ENCODE data around the gene LTBP1. TPM values are rescaled to one million over a fixed set of nuclear protein-coding genes. Genes with fewer than 3 reads are reported as not detected.

LTBP1 gene
- total and polyA plus RNA-seq, 2 of the 13 experiments (the other 11 are each of a cell fraction or from before 2014, with no cell fraction given) = 0.12 to 0.22 TPM

DNA sequence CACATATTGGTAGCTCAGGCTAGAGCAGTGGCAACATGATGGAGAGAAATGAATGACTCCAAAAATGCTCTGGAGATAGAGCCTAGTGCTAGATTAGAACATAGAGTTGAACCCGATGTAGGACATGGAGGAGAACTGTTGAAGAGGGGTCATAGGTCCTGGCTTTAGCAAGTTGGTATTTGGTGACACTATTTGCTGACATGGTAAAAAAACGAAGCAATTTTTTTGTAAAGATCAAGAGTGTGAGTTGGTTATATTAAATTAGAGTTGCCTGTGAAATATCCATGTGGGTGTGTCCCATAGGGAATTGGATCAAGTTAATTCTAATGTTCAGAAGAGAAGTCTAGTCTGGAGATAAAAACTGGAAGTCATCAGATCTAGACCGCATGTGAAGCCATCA is 386.7 kb downstream of the LTBP1 start (continued):
- no peak for TF ChIP-seq HMG20A (CRISPR knock-in tag; IDR thresholded peaks at IDR 0.05; ENCODE audit: borderline replicate concordance)
- peak; percentile 96 for TF ChIP-seq MAFF (IDR thresholded peaks at IDR 0.05; ENCODE audit: low read depth, low read length)

DNA sequence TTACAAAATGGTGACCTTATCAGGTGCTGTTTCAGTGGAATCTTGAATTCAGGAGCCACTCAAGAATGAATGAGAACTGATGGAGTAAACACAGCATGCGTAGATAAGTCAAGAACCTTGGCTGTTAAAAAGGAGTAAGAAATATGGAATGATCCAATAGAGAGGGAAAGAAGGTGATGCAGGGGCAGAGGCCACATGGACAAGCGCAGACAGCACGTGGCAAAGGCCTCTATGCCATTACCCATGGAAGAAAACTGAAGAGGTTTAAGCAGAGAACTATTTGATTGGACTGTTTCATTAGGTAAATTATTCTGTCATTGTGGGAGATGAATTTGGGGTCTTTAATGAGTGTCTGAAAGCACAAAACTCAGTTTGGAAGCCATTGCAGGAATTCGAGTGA is 387.3 kb downstream of the LTBP1 start:
- POLR2A ChIA-PET = no interaction called here
- Histone ChIP-seq H3K4me2 (ENCODE audit: low read depth, low read length) (no peak overlapping the region), H2AFZ (ENCODE audit: low read length) (no peak overlapping the region), H3K36me3 (replicated peaks in 1 of 2; ENCODE audit: control insufficient read depth in 1 of 2, insufficient read depth in 2 of 2, low read length in 2 of 2) (no peaks in the 10 kb centered on the region), H4K20me1 (ENCODE audit: insufficient read depth, low read length) (no peaks in the 10 kb centered on the region), H3K4me3 (replicated peaks in 1 of 3; ENCODE audit: insufficient read depth in 1 of 3, low read depth in 2 of 3, low read length in 3 of 3) (no peak overlapping the region), H3K27ac (ENCODE audit: extremely low read length, insufficient read depth, low read length) (no peak overlapping the region), H3K4me1 (ENCODE audit: insufficient read depth, low read length) (no peaks in the 10 kb centered on the region), H3K79me2 (ENCODE audit: insufficient read depth, low read length) (no peaks in the 10 kb centered on the region), H3K9me3 (ENCODE audit: low read length) (no peaks in the 10 kb centered on the region), H3K27me3 (ENCODE audit: control insufficient read depth in 1 of 2, insufficient read depth in 2 of 2, low read length in 2 of 2) (peaks cover 0 to 13% of the 10 kb centered on the region in 2 experiments; a peak in 1 of 5 replicates), H3K9ac (ENCODE audit: insufficient read depth, low read depth, low read length) (no peak overlapping the region)
- WGBS (ENCODE audit: low lambda C conversion rate) = 3% methylated on average over 4 of the region's 4 CpGs
- intact Hi-C loops (cut with micrococcal nuclease; ENCODE audit: unreplicated experiment) (no loop called here), in situ Hi-C loops (cut with HindIII; ENCODE audit: extremely low pct_ligation_motif_present, low pct_unique_long_range_greater_than_20kb) (no loop called here)
- CTCF ChIA-PET (ENCODE audit: low intra/inter-chr PET ratio, low total read pairs) = no interaction called here
- no TSS peak for BruUV-seq (replicated peaks)
- ATAC-seq (no peak), DNase-seq (ENCODE audit: low spot score) (no peak), FAIRE-seq (no peak)
- TF ChIP-seq KLF12 (CRISPR knock-in tag; IDR thresholded peaks at IDR 0.05; ENCODE audit: borderline replicate concordance) = no peak
- TF ChIP-seq, protein P1, sequence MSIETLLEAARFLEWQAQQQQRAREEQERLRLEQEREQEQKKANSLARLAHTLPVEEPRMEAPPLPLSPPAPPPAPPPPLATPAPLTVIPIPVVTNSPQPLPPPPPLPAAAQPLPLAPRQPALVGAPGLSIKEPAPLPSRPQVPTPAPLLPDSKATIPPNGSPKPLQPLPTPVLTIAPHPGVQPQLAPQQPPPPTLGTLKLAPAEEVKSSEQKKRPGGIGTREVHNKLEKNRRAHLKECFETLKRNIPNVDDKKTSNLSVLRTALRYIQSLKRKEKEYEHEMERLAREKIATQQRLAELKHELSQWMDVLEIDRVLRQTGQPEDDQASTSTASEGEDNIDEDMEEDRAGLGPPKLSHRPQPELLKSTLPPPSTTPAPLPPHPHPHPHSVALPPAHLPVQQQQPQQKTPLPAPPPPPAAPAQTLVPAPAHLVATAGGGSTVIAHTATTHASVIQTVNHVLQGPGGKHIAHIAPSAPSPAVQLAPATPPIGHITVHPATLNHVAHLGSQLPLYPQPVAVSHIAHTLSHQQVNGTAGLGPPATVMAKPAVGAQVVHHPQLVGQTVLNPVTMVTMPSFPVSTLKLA (IDR thresholded peaks at IDR 0.05) = peak; percentile 99

DNA sequence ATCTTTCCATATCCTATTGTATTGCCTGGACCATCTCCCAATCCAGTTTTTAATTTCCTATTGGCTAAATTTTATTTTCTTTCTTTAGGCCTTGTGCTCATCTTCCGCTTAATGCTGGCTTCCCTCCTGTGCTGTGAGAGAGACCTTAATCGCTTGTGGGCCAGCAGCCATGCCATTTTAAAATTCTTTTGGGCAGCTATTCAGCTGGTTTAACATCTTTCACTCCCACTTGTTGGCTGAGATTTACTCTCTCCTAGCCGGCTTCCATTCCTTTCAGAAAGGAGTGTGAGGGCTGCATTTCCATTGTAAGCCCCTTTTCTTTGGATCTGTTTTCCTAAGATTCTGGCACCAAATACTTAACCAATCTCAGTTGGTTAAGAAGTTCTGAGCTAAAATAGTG is 388.8 kb downstream of the LTBP1 start:
- Histone ChIP-seq H3K27ac (ENCODE audit: extremely low read length, insufficient read depth, low read length) (no peak overlapping the region), H3K27me3 (ENCODE audit: control insufficient read depth in 1 of 2, insufficient read depth in 2 of 2, low read length in 2 of 2) (peaks cover 0 to 13% of the 10 kb centered on the region in 2 experiments; a peak in 1 of 5 replicates), H3K4me3 (replicated peaks in 1 of 3; ENCODE audit: insufficient read depth in 1 of 3, low read depth in 2 of 3, low read length in 3 of 3) (no peak overlapping the region), H3K36me3 (replicated peaks in 1 of 2; ENCODE audit: control insufficient read depth in 1 of 2, insufficient read depth in 2 of 2, low read length in 2 of 2) (no peaks in the 10 kb centered on the region), H4K20me1 (ENCODE audit: insufficient read depth, low read length) (no peaks in the 10 kb centered on the region), H2AFZ (ENCODE audit: low read length) (no peak overlapping the region), H3K4me2 (ENCODE audit: low read depth, low read length) (no peak overlapping the region), H3K79me2 (ENCODE audit: insufficient read depth, low read length) (no peaks in the 10 kb centered on the region), H3K4me1 (ENCODE audit: insufficient read depth, low read length) (no peaks in the 10 kb centered on the region), H3K9me3 (ENCODE audit: low read length) (no peaks in the 10 kb centered on the region), H3K9ac (ENCODE audit: insufficient read depth, low read depth, low read length) (no peak overlapping the region)
- BruUV-seq (replicated peaks) = no TSS peak
- FAIRE-seq = no peak
- ChIA-PET POLR2A (no interaction called here), CTCF (ENCODE audit: low intra/inter-chr PET ratio, low total read pairs) (no interaction called here)
- in situ Hi-C loops (cut with HindIII; ENCODE audit: extremely low pct_ligation_motif_present, low pct_unique_long_range_greater_than_20kb) (no loop called here), intact Hi-C loops (cut with micrococcal nuclease; ENCODE audit: unreplicated experiment) (no loop called here)
- TF ChIP-seq ZFP36 (IDR thresholded peaks at IDR 0.05; ENCODE audit: borderline replicate concordance, low read depth, low read length, partially characterized antibody) (no peak), ATF7-NPFF (CRISPR knock-in tag; IDR thresholded peaks at IDR 0.05; ENCODE audit: low read depth) (no peak), ZBTB7A (CRISPR knock-in tag; IDR thresholded peaks at IDR 0.05) (no peak)
- TF ChIP-seq, protein P2, sequence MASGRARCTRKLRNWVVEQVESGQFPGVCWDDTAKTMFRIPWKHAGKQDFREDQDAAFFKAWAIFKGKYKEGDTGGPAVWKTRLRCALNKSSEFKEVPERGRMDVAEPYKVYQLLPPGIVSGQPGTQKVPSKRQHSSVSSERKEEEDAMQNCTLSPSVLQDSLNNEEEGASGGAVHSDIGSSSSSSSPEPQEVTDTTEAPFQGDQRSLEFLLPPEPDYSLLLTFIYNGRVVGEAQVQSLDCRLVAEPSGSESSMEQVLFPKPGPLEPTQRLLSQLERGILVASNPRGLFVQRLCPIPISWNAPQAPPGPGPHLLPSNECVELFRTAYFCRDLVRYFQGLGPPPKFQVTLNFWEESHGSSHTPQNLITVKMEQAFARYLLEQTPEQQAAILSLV (CRISPR knock-in tag; IDR thresholded peaks at IDR 0.05; ENCODE audit: borderline replicate concordance) = no peak
- TF ChIP-seq, protein P3, sequence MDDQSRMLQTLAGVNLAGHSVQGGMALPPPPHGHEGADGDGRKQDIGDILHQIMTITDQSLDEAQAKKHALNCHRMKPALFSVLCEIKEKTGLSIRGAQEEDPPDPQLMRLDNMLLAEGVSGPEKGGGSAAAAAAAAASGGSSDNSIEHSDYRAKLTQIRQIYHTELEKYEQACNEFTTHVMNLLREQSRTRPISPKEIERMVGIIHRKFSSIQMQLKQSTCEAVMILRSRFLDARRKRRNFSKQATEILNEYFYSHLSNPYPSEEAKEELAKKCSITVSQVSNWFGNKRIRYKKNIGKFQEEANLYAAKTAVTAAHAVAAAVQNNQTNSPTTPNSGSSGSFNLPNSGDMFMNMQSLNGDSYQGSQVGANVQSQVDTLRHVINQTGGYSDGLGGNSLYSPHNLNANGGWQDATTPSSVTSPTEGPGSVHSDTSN (CRISPR knock-in tag; IDR thresholded peaks at IDR 0.05; ENCODE audit: borderline replicate concordance) = no peak
- no peak for DNase-seq (ENCODE audit: low spot score)
- WGBS (ENCODE audit: low lambda C conversion rate) = 53% methylated on average over 3 of the region's 3 CpGs
- no peak for ATAC-seq

Measured in HepG2 (cell line).